Fibroblast of mammary gland (primary cell): ENCODE results near the gene MAP3K21.
A peak's percentile ranks its signal among the peaks of the same experiment; 100 is the strongest.

ENCODE experiments used
- DNase-seq: peaks from one replicate; pipeline ENCODE4 v3.0.0-alpha.2; 2010; ENCODE audit warnings: low read depth
- H3K4me3 ChIP-seq: 2 replicates; pipeline ENCODE4 v1.5.1; 2011; ENCODE audit warnings: low read depth, mild to moderate bottlenecking, low read length, moderate library complexity; ENCODE audit not compliant: control insufficient read depth
- TF ChIP-seq, protein P1 (sequence below): conservative IDR thresholded peaks from 2 replicates; pipeline ENCODE4 v1.5.1; 2011; ENCODE audit warnings: low read depth, low read length, inconsistent platforms; ENCODE audit not compliant: control insufficient read depth, insufficient read depth

The MAP3K21 gene

DNA sequence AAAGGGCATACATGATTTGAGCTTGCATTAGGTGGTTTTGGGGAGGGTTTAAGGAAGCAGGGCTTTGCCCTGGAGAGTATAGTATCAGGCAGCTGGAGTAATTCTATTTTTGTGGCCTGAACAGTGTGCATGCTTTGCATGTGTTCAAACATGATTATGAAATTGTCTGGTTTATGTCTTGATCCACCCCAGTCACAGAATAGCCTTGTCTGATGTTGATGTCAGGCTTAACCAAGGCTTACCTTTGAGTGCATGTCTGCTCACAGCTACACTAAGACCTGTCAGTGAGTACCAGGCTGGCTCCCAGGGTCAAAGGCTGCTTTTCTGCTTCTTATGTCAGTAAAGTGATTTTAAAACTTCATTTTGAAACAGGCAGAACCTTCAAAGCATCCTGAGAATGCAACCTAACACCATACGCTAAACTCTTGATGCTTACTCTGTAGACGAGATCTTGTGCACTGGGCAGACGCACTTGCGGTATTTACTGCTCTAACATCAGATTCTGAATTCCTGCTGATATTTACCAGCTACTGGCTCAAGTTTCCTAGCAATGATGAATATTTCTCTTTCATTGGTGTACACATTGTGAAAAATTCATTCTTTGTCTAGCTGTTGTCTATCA, 78.9 kb downstream of the MAP3K21 start:
- H3K4me3 ChIP-seq: no peak overlapping the region
- no peak for DNase-seq
- TF ChIP-seq, protein P1, sequence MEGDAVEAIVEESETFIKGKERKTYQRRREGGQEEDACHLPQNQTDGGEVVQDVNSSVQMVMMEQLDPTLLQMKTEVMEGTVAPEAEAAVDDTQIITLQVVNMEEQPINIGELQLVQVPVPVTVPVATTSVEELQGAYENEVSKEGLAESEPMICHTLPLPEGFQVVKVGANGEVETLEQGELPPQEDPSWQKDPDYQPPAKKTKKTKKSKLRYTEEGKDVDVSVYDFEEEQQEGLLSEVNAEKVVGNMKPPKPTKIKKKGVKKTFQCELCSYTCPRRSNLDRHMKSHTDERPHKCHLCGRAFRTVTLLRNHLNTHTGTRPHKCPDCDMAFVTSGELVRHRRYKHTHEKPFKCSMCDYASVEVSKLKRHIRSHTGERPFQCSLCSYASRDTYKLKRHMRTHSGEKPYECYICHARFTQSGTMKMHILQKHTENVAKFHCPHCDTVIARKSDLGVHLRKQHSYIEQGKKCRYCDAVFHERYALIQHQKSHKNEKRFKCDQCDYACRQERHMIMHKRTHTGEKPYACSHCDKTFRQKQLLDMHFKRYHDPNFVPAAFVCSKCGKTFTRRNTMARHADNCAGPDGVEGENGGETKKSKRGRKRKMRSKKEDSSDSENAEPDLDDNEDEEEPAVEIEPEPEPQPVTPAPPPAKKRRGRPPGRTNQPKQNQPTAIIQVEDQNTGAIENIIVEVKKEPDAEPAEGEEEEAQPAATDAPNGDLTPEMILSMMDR: no peak

DNA sequence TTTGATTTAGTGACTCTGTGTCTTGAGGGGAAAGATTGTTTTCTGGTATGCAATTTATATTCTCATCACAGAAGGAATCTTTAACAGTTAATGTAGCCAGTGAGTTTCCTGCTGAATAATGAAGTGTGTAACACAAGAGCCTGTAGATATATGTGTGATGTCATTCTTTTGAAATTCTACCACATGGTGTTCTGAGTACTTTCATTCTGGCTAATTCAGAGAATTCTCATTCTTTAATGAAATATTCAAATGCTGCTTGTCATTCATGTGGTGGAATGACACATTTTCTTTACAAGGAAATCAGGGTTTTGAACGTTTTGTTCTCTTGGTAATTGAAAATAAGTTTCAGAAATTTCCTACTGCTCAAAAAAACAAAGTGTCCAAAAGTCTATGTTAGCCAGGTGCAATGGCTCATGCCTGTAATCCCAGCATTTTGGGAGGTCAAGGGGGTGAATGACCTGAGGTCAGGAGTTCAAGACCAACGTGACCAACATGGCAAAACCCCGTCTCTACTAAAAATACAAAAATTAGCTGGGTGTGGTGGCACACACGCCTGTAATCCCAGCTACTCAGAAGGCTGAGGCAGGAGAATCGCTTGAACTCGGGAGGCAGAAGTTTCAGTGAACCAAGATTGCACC, 79.6 kb downstream of the MAP3K21 start:
- no peak overlapping the region for H3K4me3 ChIP-seq
- DNase-seq: no peak
- TF ChIP-seq, protein P1: no peak

DNA sequence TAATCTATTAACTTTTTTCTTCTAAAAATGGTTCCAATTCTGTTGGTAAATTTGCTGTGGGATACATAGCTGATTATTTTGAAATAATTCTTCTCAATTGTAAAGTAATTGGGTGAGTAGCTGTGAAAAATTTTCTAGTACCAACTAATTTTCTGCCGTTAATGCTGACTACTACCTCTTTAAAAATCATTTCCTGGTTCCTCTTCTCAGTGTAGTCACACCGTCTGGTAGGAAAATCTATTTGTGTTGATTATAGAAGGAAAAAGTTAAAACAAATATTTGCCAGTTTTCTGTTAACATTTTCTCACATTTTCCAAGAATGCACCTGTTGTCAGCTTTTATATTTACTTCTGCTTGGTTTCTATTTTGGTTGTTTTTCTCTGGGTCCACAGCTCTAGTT, 82.0 kb downstream of the MAP3K21 start:
- TF ChIP-seq, protein P1: no peak
- H3K4me3 ChIP-seq: no peak overlapping the region
- no peak for DNase-seq

DNA sequence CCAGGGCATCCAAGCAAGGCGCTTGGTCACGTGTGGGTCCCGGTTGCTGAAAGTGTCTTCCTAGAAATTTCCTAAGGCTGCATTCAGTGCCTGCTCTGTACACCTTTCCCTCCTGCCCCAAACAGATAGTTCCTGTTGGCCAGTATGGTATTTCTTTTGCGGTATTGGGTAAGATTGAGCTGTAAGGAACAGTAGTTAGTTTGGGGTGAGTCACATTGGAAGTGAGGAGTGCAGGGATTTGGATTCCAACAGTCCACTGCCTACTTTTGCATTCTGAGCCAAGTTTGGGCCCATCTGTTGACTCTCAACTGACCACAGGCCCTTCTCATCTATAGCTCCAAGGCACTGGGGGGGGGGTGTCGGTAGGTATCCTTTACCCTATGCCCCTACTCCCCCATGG, 83.4 kb downstream of the MAP3K21 start:
- no peak overlapping the region for H3K4me3 ChIP-seq
- TF ChIP-seq, protein P1: no peak
- DNase-seq: no peak

DNA sequence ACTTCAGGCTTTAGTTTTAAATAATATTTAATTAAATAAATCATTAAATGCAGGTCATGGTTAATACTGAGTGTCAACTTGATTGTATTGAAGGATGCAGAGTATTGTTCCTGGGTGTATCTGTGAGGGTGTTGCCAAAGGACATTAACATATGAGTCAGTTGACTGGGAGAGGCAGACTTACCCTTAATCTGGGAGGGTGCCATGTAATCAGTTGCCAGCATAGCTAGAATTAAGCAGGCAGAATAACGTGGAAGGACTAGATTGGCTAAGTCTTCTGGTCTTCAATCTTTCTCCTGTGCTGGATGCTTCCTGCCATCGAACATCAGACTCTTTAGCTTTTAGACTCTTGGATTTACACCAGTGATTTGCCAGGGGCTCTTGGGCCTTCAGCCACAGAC, 85.3 kb downstream of the MAP3K21 start:
- peak; percentile 10 for DNase-seq
- TF ChIP-seq, protein P1: no peak
- no peak overlapping the region for H3K4me3 ChIP-seq

DNA sequence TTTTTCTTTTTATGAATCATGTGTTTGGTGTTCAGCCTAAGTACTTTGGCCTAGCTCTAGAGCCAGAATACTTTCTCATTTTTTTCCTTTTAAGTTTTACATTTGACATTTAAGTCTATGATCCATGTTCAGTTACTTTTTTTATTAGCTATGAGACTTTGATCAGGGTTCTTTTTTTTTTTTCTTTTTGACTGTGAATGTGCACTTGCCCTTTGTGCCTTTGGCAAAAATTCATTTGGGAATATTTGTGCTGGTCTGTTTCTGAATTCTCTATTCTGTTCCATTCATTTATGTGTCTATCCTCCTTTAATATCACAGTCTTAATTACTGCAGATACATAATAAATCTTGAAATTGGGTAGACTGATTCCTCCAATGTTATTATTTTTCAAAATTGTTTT, 93.8 kb downstream of the MAP3K21 start:
- TF ChIP-seq, protein P1: no peak
- no peak for DNase-seq

More for the DNA sequence above, 93.8 kb downstream of the MAP3K21 start:
- H3K4me3 ChIP-seq: no peak overlapping the region
